ENCODE results near the gene SCYGR2. TPM values are rescaled to one million over a fixed set of nuclear protein-coding genes. Genes with fewer than 3 reads are reported as not detected.

The SCYGR2 gene
- total and polyA plus RNA-seq, 2 donors (not counting 1 experiment from before 2014, with no cell fraction given), result not detected

DNA sequence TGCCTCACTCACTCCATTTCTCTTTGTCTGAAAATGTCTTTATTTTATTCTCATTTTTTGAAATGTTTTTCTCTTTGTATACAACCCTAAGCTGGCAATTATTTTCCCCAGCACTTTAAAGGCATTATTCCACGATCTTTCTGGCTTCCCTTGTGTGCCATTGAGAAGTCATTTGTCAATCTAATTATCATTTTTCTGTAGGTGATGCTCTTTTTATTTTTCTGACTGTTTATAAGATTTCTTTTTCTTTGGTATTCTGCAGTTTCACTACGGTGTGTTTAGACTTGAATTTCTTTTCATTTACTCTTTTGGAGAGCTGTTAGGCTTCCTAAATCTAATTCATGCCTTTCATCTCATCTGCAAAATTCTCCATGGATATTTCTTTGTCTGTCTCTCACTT lies 26.7 kb downstream of the SCYGR2 start:
- ATAC-seq (ENCODE audit: low read depth) (no peak), DNase-seq (no peak)
- H3K27ac ChIP-seq (ENCODE audit: low read length in 2 of 2), result no peak overlapping the region
- peaks cover 0 to 12% (median 2%) of the 10 kb centered on the region in 3 donors for H3K9me3 ChIP-seq (ENCODE audit: control extremely low read depth in 1 of 3, control insufficient read depth in 2 of 3, insufficient read depth in 1 of 3, low read length in 2 of 3)
- H4K20me1 ChIP-seq (ENCODE audit: control insufficient read depth, insufficient read depth, low read length, poor library complexity, severe bottlenecking), result no peaks in the 10 kb centered on the region
- H3K4me3 ChIP-seq (ENCODE audit: control extremely low read depth in 1 of 5, extremely low read depth in 1 of 5, insufficient read depth in 1 of 5, low read depth in 2 of 5, low read length in 4 of 5), result no peak overlapping the region
- ChIA-PET POLR2A (no interaction called here), CTCF (no interaction called here)
- Mint-ChIP-seq H3K4me3 (no peak overlapping the region), H3K9me3 (ENCODE audit: insufficient read depth) (no peaks in the 10 kb centered on the region), H3K4me1 (no peaks in the 10 kb centered on the region), H3K27ac (no peak overlapping the region), H3K27me3 (peaks cover 11% of the 10 kb centered on the region)
- WGBS (ENCODE audit: insufficient coverage), result no CpG with 5 or more reads among the region's 2 CpGs
- H2AFZ ChIP-seq (ENCODE audit: insufficient read depth, low read depth, low read length, poor library complexity, severe bottlenecking), result no peak overlapping the region
- no peak overlapping the region for H3K9ac ChIP-seq (ENCODE audit: low read length)
- no peaks in the 10 kb centered on the region for H3K79me2 ChIP-seq (ENCODE audit: control insufficient read depth, insufficient read depth, low read length)
- H3K4me2 ChIP-seq (replicated peaks; ENCODE audit: low read depth, low read length, poor library complexity, severe bottlenecking), result no peak overlapping the region
- TF ChIP-seq, protein P1, sequence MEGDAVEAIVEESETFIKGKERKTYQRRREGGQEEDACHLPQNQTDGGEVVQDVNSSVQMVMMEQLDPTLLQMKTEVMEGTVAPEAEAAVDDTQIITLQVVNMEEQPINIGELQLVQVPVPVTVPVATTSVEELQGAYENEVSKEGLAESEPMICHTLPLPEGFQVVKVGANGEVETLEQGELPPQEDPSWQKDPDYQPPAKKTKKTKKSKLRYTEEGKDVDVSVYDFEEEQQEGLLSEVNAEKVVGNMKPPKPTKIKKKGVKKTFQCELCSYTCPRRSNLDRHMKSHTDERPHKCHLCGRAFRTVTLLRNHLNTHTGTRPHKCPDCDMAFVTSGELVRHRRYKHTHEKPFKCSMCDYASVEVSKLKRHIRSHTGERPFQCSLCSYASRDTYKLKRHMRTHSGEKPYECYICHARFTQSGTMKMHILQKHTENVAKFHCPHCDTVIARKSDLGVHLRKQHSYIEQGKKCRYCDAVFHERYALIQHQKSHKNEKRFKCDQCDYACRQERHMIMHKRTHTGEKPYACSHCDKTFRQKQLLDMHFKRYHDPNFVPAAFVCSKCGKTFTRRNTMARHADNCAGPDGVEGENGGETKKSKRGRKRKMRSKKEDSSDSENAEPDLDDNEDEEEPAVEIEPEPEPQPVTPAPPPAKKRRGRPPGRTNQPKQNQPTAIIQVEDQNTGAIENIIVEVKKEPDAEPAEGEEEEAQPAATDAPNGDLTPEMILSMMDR (IDR thresholded peaks at IDR 0.05), result no peak
- TF ChIP-seq EZH2 (IDR thresholded peaks at IDR 0.05; ENCODE audit: borderline replicate concordance, insufficient read depth, low read depth, low read length, poor library complexity, severe bottlenecking), result no peak
- intact Hi-C loops (cut with micrococcal nuclease), result no loop called here
- H3K4me1 ChIP-seq (ENCODE audit: control insufficient read depth in 2 of 2, insufficient read depth in 2 of 2, low read length in 2 of 2), result no peaks in the 10 kb centered on the region
- peaks cover 0 to 3% (median under 1%) of the 10 kb centered on the region in 4 experiments for H3K27me3 ChIP-seq (replicated peaks in 1 of 4; ENCODE audit: control extremely low read depth in 1 of 4, control insufficient read depth in 3 of 4, insufficient read depth in 4 of 4, low read length in 3 of 4)
- no peaks in the 10 kb centered on the region for H3K36me3 ChIP-seq (replicated peaks in 1 of 2; ENCODE audit: control extremely low read depth in 1 of 2, control insufficient read depth in 1 of 2, extremely low read depth in 1 of 2, insufficient read depth in 2 of 2, low read length in 1 of 2)

DNA sequence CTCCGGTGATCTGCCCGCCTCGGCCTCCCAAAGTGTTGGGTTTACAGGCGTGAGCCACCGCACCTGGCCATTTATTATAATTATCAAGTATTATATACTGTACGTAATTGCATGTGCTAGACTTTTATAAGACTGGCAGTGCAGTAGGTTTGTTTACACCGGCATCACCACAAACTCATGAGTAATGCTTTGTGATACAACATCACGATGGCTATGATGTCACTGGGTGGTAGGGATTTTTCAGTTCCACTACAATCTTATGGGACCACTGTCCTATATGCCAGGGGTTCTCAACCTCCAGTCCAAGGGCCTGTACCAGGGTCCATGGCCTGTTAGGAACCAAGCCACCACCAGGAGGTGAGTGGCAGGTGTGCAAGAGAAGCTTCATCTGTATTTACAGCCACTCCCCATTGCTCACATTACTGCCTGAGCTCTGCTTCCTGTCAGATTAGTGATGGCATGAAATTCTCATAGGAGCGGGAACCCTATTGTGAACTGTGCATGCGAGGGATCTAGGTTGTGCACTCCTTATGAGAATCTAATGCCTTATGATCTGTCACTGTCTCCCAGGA lies 28.0 kb downstream of the SCYGR2 start:
- peaks cover 16% of the 10 kb centered on the region for H3K27me3 Mint-ChIP-seq
- ATAC-seq (ENCODE audit: low read depth) (no peak), DNase-seq (no peak)
- no peak overlapping the region for H3K9ac ChIP-seq (ENCODE audit: low read length)
- ChIA-PET CTCF (no interaction called here), POLR2A (no interaction called here)
- no peak overlapping the region for H3K27ac ChIP-seq (ENCODE audit: low read length in 2 of 2)
- H3K27me3 ChIP-seq (replicated peaks in 1 of 4; ENCODE audit: control extremely low read depth in 1 of 4, control insufficient read depth in 3 of 4, insufficient read depth in 4 of 4, low read length in 3 of 4), result peaks cover 0 to 6% (median 2%) of the 10 kb centered on the region in 4 experiments
- H3K4me1 ChIP-seq (ENCODE audit: control insufficient read depth in 2 of 2, insufficient read depth in 2 of 2, low read length in 2 of 2), result no peaks in the 10 kb centered on the region
- H2AFZ ChIP-seq (ENCODE audit: insufficient read depth, low read depth, low read length, poor library complexity, severe bottlenecking), result no peak overlapping the region
- H3K9me3 ChIP-seq (ENCODE audit: control extremely low read depth in 1 of 3, control insufficient read depth in 2 of 3, insufficient read depth in 1 of 3, low read length in 2 of 3), result peaks cover 0 to 10% (median 2%) of the 10 kb centered on the region in 3 donors
- H4K20me1 ChIP-seq (ENCODE audit: control insufficient read depth, insufficient read depth, low read length, poor library complexity, severe bottlenecking), result no peaks in the 10 kb centered on the region
- H3K4me3 ChIP-seq (ENCODE audit: control extremely low read depth in 1 of 5, extremely low read depth in 1 of 5, insufficient read depth in 1 of 5, low read depth in 2 of 5, low read length in 4 of 5), result no peak overlapping the region
- no peaks in the 10 kb centered on the region for H3K36me3 ChIP-seq (replicated peaks in 1 of 2; ENCODE audit: control extremely low read depth in 1 of 2, control insufficient read depth in 1 of 2, extremely low read depth in 1 of 2, insufficient read depth in 2 of 2, low read length in 1 of 2)
- H3K79me2 ChIP-seq (ENCODE audit: control insufficient read depth, insufficient read depth, low read length), result no peaks in the 10 kb centered on the region
- no peak overlapping the region for H3K4me3 Mint-ChIP-seq
- H3K4me1 Mint-ChIP-seq, result no peaks in the 10 kb centered on the region
- no peak overlapping the region for H3K27ac Mint-ChIP-seq
- WGBS (ENCODE audit: insufficient coverage), result 100% methylated on average over 1 of the region's 10 CpGs
- no peak overlapping the region for H3K4me2 ChIP-seq (replicated peaks; ENCODE audit: low read depth, low read length, poor library complexity, severe bottlenecking)
- intact Hi-C loops (cut with micrococcal nuclease), result no loop called here
- no peaks in the 10 kb centered on the region for H3K9me3 Mint-ChIP-seq (ENCODE audit: insufficient read depth)
- TF ChIP-seq EZH2 (IDR thresholded peaks at IDR 0.05; ENCODE audit: borderline replicate concordance, insufficient read depth, low read depth, low read length, poor library complexity, severe bottlenecking), result no peak

All from B cell (primary cell).